Activated naive CD4-positive, alpha-beta T cell treated with anti-CD3 and anti-CD28 coated beads, Interleukin-2, amount 50 U/mL, for 72 hours (primary cell): ENCODE data around the gene TGM3. TPM values are rescaled to one million over a fixed set of nuclear protein-coding genes. Genes with fewer than 3 reads are reported as not detected.

Experiments used
- ATAC-seq, 2 donors: fragments of 150-1000 bp; cut with Tn5 transposase; 2 replicates each; pipeline ENCODE4 v1.10.0; 2021; ENCODE audit warnings: mild to moderate bottlenecking in 2 of 2, moderate library complexity in 2 of 2
- DNase-seq, 2 donors: peaks; one replicate each; pipeline ENCODE4 v3.0.0; 2021 to 2022; ENCODE audit warnings: low spot score in 2 of 2
- H3K27ac Mint-ChIP-seq, 2 donors: one replicate each; pipeline ENCODE4 v1.8.0; 2022; ENCODE audit warnings: mild to moderate bottlenecking in 2 of 2, mixed read lengths in 2 of 2
- H3K36me3 Mint-ChIP-seq, 2 donors: one replicate each; pipeline ENCODE4 v1.8.0; 2022; ENCODE audit warnings: mixed read lengths in 2 of 2
- H3K9me3 Mint-ChIP-seq, 2 donors: one replicate each; pipeline ENCODE4 v1.8.0; 2022; ENCODE audit warnings: mixed read lengths in 2 of 2
- total RNA-seq, 2 donors: library from RNA; stranded (reverse); gene quantifications; one replicate each; pipeline ENCODE4 v1.2.3, GENCODE V29; 2022

TGM3 gene
- total RNA-seq, 2 donors from 2014 or later, result 0.16 TPM; not detected in 1

DNA sequence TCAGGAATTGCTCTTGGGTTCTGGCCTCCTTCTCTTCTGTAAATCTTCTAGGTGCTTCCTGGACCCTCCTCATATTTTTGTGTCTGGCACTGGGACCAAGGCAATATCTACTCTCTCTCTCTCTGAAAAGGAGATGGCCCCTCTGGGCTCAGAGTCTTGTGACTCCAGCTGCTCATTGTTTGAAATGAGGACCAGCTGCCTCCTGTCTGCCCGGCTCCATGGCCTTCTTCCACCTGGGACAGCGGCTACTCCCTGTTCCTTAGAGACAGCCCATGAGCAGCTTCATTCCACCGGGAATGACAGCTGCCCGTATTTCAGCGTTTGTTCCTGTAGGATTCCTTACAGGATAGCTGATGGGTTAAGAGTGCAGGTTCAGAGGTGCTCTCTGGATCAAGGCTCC, 2.9 kb downstream of the TGM3 start:
- DNase-seq, result no peak
- Mint-ChIP-seq H3K36me3 (no peaks in the 10 kb centered on the region), H3K27ac (no peak overlapping the region), H3K9me3 (no peaks in the 10 kb centered on the region)
- ATAC-seq, result no peak

DNA sequence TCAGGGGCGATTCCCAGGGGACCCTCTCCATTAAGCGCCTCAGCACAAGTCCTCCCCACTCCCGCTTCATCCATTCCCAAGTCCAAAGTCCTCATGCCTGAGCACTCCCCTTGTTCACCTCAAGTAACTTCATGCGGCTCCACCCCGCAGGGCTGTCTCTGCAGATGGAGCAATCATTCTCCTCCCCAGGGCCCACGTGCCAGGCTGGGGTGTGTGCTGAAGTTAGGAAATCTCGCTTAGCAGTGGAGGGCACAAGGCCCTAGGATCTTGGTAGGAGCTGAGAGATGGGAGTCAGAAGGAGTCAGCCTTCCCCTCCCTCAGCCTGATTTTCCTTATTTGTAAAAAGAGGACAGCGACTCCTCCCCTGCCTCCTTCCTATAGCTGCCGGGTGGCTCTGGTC, 3.5 kb downstream of the TGM3 start:
- no peaks in the 10 kb centered on the region for H3K9me3 Mint-ChIP-seq
- H3K36me3 Mint-ChIP-seq, result no peaks in the 10 kb centered on the region

DNA sequence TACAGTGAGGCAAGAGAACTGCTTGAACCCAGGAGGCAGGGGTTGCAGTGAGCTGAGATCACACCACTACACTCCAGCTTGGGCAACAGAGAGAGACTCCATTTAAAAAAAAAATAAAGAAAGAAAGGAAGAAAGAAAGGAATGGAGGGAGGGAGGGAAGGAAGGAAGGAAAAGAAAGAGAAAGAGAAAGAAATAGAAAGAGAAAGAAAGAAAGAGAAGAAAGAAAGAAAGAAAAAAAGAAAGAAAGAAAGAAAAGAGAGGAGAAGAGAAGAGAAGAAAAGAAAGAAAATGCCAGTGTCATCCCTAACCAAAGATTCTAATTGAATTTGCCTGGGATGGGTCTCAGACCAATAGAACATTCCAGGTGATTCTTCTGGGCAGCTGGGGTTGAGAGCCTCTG, 4.2 kb downstream of the TGM3 start:
- no peak for ATAC-seq
- H3K9me3 Mint-ChIP-seq, result no peaks in the 10 kb centered on the region
- no peaks in the 10 kb centered on the region for H3K36me3 Mint-ChIP-seq
- DNase-seq, result no peak
- H3K27ac Mint-ChIP-seq, result no peak overlapping the region

More for the DNA sequence above, 3.5 kb downstream of the TGM3 start:
- ATAC-seq (no peak), DNase-seq (no peak)
- no peak overlapping the region for H3K27ac Mint-ChIP-seq

DNA sequence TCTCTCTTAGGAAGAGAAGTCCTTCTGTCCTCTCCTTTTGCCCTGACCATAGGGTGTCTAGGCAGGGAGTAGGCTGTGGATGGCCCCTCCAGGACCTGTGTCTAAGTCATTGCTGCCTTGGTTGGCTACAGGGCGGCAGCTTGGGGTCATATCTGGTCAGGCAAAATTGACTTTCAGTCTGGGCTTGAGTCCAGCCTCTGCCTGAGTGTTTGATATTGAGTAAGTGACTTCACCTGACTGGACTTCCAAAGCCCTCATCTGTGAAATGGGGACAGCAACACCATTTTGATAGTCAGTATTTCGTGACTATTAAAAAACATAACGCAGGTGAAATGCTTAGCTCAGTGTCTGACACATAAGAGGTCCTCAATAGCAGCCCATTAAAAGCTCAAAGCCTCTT, 4.6 kb downstream of the TGM3 start:
- Mint-ChIP-seq H3K9me3 (no peaks in the 10 kb centered on the region), H3K36me3 (no peaks in the 10 kb centered on the region), H3K27ac (no peak overlapping the region)
- no peak for DNase-seq
- ATAC-seq, result no peak

GRCh38 chr20:2301164-2301622, 5.4 kb downstream of the TGM3 start:
- no peak for ATAC-seq
- Mint-ChIP-seq H3K9me3 (no peaks in the 10 kb centered on the region), H3K27ac (no peak overlapping the region), H3K36me3 (no peaks in the 10 kb centered on the region)
- DNase-seq, result no peak

DNA sequence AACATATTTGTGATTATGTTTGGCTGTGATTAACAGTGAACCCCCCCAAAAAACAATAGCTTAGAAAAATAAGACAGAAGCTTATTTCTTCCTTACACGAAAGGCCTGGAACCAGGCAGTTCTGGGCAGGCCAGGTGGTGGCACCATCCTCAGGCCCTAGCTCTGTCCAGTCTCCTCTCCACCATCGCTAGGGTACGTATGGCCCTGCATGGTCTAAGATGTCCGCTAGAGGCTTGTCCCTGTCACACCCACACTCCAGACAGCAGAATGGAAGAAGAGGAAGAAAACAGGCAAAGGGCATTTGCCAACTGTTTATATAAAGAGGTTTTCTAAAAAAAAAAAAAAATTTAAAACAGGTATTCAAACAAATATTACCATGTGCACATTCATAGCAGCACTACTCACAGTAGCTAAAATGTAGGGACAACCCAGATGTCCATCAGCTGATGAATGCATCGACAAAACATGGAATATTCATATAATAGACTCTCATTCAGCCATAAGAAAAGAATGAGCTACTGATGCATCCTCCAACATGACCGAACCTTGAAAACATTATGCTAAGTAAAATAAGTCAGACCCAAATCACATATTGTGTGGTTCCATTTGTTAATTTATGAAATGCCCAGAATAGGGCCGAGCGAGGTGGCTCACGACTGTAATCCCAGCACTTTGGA, 6.7 kb downstream of the TGM3 start:
- DNase-seq, result no peak
- Mint-ChIP-seq H3K27ac (no peak overlapping the region), H3K9me3 (no peaks in the 10 kb centered on the region), H3K36me3 (no peaks in the 10 kb centered on the region)
- ATAC-seq, result no peak

GRCh38 chr20:2303673-2304072, 7.9 kb downstream of the TGM3 start:
- DNase-seq, result no peak
- no peaks in the 10 kb centered on the region for H3K36me3 Mint-ChIP-seq
- no peak overlapping the region for H3K27ac Mint-ChIP-seq
- ATAC-seq, result no peak
- H3K9me3 Mint-ChIP-seq, result no peaks in the 10 kb centered on the region

- Mint-ChIP-seq H3K36me3 (no peaks in the 10 kb centered on the region), H3K27ac (no peak overlapping the region), H3K9me3 (no peaks in the 10 kb centered on the region)
- DNase-seq, result no peak
- no peak for ATAC-seq
These were observed 8.4 kb downstream of the TGM3 start for GRCh38 chr20:2304180-2304579.

DNA sequence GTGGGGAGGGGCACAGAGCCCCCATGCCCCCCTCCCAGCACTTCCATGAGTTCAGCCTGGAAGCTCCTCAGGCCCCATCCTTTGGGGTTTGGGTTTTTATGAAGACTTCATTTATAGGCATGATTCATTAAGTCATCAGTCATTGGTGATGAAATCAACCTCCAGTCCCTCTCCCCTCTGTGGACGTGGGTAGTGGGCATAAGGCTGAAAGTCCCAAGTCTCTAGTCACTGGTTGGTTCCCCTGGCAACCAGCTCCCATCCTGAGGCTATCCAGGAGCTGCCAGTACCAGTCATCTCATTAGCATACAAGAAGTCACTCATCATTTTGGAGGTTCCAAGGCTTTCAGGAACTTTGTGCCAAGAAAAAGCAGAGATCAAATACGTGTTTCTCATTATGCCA, 9.2 kb downstream of the TGM3 start:
- H3K27ac Mint-ChIP-seq, result no peak overlapping the region
- DNase-seq (no peak), ATAC-seq (no peak)
- no peaks in the 10 kb centered on the region for H3K36me3 Mint-ChIP-seq
- H3K9me3 Mint-ChIP-seq, result no peaks in the 10 kb centered on the region

DNA sequence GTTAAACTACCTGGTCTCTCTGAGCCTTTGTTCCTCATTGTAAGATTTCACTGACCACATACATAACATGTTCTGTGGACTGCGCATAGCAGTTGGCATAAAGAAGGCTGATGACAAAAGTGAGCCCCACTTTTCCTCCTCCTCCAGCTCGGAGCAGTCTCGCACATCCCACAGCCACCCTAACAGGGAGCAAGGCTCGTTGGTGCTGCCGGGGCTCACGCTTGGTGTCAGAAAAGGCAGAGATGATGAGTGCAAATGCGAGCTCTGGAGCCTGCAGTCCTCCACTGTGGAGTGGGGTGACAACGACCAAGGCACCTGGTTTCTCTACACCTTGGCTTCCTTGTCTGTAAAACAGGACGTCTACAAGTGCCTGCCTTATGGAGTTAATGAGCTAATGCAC, 9.7 kb downstream of the TGM3 start:
- no peak for ATAC-seq

DNA sequence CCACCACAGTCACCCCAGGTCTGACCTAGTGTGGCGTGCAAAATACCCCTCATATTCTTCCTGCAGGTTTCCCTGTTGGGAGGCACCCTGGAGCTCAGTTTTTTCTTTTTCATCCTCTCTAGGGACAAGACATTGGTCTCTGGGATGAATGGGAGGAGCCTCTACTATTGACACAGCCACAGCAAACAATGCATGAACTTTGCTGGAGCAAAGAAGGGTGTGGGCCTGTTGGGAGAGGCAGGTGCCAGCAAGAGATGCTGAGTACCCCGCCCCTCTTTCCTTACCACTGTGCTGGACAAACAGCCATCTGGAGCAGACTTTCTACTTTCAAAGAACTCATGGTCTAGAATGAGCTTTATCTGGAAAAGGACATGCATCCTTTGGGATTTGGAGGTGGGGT, 10.1 kb downstream of the TGM3 start:
- H3K9me3 Mint-ChIP-seq, result no peaks in the 10 kb centered on the region
- no peaks in the 10 kb centered on the region for H3K36me3 Mint-ChIP-seq
- ATAC-seq (no peak), DNase-seq (no peak)
- H3K27ac Mint-ChIP-seq, result no peak overlapping the region

More for the DNA sequence above, 9.7 kb downstream of the TGM3 start:
- no peak for DNase-seq
- Mint-ChIP-seq H3K36me3 (no peaks in the 10 kb centered on the region), H3K9me3 (no peaks in the 10 kb centered on the region), H3K27ac (no peak overlapping the region)

GRCh38 chr20:2307136-2307535, 11.3 kb downstream of the TGM3 start:
- no peak for DNase-seq
- no peak for ATAC-seq
- no peaks in the 10 kb centered on the region for H3K9me3 Mint-ChIP-seq
- H3K27ac Mint-ChIP-seq, result no peak overlapping the region
- no peaks in the 10 kb centered on the region for H3K36me3 Mint-ChIP-seq

DNA sequence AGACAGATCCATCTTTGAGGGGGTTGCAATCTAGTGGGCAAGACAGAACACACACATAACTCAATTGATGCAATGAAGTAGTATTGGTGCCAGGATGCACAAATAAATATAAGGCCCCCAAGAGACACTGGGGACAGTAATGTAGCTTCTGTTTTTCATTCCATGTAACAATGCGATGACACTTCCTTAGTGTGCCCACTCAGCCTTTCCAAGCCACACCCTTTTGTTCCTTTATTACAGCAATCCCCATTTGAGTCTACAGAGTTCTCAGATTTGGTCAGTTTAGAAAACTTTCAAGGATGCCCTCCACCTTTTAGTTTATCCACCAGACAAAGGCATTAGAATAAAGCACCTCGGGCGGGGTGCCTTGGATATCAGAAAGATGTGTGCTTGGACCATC, 15.5 kb downstream of the TGM3 start:
- Mint-ChIP-seq H3K9me3 (no peaks in the 10 kb centered on the region), H3K36me3 (no peaks in the 10 kb centered on the region), H3K27ac (no peak overlapping the region)
- ATAC-seq (no peak), DNase-seq (no peak)

GRCh38 chr20:2312876-2313275, 17.1 kb downstream of the TGM3 start:
- no peak overlapping the region for H3K27ac Mint-ChIP-seq
- ATAC-seq, result no peak
- no peak for DNase-seq
- H3K9me3 Mint-ChIP-seq, result no peaks in the 10 kb centered on the region
- H3K36me3 Mint-ChIP-seq, result no peaks in the 10 kb centered on the region

DNA sequence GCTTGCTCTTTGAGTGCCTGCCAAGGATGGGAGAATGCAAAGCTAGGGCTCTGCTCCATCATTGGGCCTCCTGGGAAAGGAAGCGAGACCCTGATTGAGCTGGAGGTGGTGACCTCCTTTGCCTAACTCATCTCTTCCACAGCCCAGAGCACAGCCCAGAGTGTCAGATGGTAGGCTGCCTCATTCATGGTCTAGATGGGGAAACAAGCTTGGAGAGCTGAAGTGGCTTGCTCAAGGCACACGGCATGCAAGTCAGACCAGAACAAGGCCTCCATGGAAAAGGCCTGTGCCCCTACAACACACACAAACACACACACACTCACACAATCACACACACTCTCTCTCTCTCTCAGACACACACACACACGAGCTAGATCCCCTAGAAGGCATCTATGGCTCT, 17.5 kb downstream of the TGM3 start:
- Mint-ChIP-seq H3K27ac (no peak overlapping the region), H3K36me3 (no peaks in the 10 kb centered on the region), H3K9me3 (no peaks in the 10 kb centered on the region)
- ATAC-seq, result no peak
- DNase-seq, result no peak

- Mint-ChIP-seq H3K9me3 (peaks cover 0 to 4% of the 10 kb centered on the region in 2 donors), H3K36me3 (peaks cover 0 to 5% of the 10 kb centered on the region in 2 donors), H3K27ac (no peak overlapping the region)
- DNase-seq, result no peak
- ATAC-seq, result no peak
These were observed 19.1 kb downstream of the TGM3 start for GRCh38 chr20:2314759-2315439.

DNA sequence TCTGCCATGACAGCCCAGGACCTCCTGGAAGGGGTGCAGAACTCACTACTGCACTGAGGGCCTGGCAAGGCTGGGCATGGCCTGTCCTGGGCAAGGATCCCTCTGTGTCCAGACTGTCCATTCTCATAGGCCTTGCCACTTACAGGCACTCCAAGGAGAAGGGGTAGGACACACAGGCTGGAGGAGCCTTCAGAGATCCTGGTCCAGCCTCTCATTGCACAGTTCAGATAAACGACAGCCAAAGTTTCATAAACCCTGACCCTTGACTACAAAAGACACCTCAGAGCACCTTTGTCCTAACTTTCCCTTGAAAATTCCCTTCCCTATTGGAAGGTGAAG, 19.6 kb downstream of the TGM3 start:
- DNase-seq (no peak), ATAC-seq (no peak)
- peaks cover 0 to 5% of the 10 kb centered on the region in 2 donors for H3K36me3 Mint-ChIP-seq
- H3K27ac Mint-ChIP-seq, result no peak overlapping the region
- H3K9me3 Mint-ChIP-seq, result peaks cover 0 to 4% of the 10 kb centered on the region in 2 donors

- H3K27ac Mint-ChIP-seq, result no peak overlapping the region
- H3K36me3 Mint-ChIP-seq, result peaks cover 0 to 5% of the 10 kb centered on the region in 2 donors
- ATAC-seq (no peak), DNase-seq (no peak)
- peaks cover 0 to 4% of the 10 kb centered on the region in 2 donors for H3K9me3 Mint-ChIP-seq
These were observed 21.2 kb downstream of the TGM3 start for GRCh38 chr20:2316847-2317495.
